ENCODE data around the gene ANKMY2. TPM values are rescaled to one million over a fixed set of nuclear protein-coding genes. Genes with fewer than 3 reads are reported as not detected.
"Not testable (repeated sequence)": the region's sequence is repeated elsewhere in the genome, so short reads cannot be mapped to it uniquely, and the experiment has no call there.

Gene ANKMY2
- total RNA-seq, 1 experiment from 2014 or later, result 39.2 TPM

DNA sequence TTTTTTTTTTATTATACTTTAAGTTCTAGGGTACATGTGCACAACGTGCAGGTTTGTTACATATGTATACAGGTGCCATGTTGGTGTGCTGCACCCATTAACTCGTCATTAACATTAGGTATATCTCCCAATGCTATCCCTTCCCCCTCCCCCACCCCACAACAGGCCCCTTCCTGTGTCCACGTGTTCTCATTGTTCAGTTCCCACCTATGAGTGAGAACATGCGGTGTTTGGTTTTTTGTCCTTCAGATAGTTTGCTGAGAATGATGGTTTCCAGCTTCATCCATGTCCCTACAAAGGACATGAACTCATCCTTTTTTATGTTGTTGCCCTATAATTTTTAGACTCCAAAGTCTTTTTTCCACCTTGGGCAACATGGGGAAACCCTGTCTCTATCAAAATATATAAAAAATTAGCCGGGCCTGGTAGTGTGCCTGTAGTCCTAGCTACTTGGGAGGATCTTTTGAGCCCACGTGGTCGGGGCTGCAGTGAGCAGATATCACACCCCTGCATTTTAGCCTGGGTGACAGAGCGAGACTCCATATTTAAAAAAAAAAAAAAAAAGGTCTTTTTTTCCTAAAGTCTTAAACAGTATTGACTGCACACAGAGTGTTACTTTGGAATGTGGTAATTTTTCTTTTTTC, 14.4 kb upstream of the ANKMY2 start:
- DNase-seq (ENCODE audit: low read depth), result not testable (repeated sequence)

GRCh38 chr7:16657656-16658279, 12.2 kb upstream of the ANKMY2 start:
- DNase-seq (ENCODE audit: low read depth), result peak; percentile 87

- no peak for DNase-seq (ENCODE audit: low read depth)
These were observed 10.6 kb upstream of the ANKMY2 start for GRCh38 chr7:16656141-16656540.

GRCh38 chr7:16655394-16655793, 9.8 kb upstream of the ANKMY2 start:
- DNase-seq (ENCODE audit: low read depth), result no peak

DNA sequence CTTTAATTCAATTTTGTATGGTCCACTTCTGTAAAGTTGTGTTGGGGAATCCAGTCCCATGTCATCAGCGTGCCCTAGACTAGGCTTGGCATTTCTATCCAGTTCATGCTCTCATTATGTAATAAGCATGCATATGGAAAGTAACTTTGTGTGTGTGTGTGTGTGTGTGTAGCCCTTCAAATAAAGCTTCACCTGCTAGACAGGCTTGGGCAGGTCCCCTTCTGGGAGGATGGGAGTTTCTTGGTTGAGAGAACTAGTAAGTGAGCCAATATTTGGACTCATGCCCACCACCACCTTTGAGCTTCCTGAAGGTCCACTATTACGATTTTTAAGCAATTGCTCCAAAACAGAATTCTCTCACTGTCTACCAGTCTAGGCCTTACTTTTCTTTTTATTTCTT, 7.3 kb upstream of the ANKMY2 start:
- no peak for DNase-seq (ENCODE audit: low read depth)

DNA sequence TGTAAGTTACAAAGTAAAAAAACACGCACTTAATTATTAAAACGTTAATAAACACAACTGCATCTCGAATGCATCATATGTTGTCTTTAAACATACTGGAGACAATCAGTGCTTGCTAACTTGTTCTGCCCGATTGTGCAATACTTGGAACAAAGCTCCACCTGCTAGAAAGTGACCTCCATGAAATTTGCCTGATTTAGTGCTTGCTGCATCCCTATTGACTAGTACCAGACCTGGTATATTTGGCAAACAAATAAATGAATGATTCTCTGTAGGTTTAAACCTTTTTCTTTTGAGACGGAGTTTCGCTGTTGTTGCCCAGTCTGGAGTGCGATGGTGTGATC, 6.7 kb upstream of the ANKMY2 start:
- DNase-seq (ENCODE audit: low read depth), result no peak

GRCh38 chr7:16651396-16652239, 6.1 kb upstream of the ANKMY2 start:
- no peak for DNase-seq (ENCODE audit: low read depth)

DNA sequence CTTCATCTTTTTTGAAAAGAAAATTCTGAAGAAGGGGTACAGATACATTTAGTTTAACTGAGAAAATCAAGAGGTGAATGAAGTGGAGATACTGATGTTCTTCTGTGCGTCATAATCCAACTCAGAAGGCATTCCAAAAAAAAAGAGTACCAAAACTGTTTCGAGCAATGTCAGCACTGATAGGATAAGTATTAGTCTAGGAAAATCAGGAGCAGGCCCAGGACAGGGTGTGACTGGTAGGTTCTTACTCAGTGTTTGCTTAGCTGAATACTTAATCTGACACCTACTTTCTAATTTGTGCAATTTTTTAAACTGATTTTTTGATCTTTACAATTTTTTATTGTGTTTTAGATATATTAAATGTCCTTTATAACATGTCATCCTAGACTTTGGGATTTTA, 4.7 kb upstream of the ANKMY2 start:
- no peak for DNase-seq (ENCODE audit: low read depth)

DNA sequence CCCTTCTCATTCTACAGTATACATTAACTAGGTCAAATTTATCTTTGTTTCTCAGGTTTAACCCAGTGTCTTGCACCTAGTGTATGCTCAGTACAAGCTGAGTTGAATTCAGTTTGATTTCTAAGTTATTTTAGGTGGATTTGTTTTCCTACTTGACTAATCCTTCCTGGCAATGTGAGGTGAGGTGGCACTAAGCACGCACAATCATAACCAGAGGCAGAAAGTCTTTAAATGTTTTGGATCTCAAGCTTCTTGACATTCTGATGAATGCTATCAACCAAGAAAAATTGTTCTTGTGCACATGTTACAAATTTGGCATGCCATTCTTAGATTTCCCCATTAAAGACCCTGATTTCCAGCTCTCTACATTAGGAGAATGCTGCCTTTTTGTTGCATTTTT, 3.6 kb upstream of the ANKMY2 start:
- DNase-seq (ENCODE audit: low read depth), result peak; percentile 74

GRCh38 chr7:16648551-16648950, 3.0 kb upstream of the ANKMY2 start:
- peak; percentile 28 for DNase-seq (ENCODE audit: low read depth)

DNA sequence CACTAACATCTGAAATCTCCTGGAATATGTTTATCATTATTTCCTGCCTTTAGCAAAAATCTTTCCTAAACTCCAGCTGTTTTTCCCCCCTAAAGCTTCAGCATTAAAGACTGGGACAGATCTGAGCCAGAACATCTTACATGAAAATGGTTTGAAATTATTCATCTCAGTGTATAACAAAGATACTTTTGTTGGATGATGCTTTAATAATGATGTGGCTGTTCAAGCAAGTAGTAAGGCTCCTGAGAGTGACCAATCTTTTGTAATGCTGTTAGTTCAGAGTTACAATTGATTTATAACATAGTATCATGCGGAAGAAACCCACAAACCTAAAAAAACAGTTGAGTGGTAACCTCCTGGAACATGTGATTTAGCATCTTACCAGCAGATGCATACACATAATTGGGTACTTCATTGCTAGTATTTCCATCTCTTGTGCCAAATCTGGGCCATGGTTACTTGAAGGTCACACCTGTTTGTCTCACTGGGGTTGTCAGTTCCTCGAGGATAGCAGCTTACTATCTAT, 1.9 kb upstream of the ANKMY2 start:
- peak; percentile 35 for DNase-seq (ENCODE audit: low read depth)

GRCh38 chr7:16646472-16647072, 1.0 kb upstream of the ANKMY2 start:
- DNase-seq (ENCODE audit: low read depth), result peak; percentile 35

DNA sequence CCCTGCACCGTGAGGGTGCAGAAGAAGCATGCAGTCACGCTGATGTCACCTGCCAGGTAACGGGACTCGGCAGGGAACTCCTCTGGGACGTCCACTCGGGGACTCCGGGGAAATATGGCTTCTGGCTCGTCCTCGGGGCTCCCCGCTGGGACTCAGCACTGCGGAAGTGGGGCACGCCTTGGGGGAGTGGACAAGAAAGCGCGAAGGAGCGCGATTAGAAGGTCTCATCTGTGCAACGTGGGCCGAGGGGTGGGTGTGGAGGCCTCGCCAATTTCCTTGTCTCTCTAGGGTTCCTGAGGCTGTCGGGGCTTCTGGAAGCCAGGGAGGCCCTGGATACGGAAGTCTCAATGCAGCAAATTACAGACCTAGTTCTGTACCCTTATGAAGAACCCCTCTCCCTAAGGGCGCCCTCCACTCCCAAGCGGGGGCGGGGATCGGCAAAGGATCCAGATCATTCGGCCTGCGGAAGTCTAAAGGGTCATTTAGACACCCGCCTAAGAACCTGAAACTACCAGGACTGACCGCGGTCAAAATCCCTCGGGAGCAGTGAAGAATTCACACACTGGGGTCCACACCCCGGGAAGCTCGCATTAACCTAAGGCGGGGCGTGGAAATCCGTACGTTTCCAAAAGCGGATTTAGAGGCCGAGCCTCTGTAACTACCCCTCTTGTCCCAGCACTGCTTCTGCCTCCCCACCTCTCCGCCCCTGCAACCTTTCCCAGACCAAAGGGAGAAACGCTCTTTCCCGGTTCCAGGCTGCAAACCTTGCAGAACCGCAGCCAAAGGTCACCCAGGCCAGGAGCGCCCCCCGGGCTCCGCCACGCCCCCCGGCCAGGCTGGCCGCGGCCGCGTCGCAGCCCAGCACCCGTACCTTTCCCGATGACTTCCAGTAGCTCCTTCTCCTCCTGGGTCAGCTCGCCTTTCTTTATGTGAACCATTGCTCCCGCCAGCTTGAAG, 640 bp downstream of the ANKMY2 start:
- DNase-seq (ENCODE audit: low read depth), result peak; percentile 76

GRCh38 chr7:16644157-16644556, 1.4 kb downstream of the ANKMY2 start:
- no peak for DNase-seq (ENCODE audit: low read depth)

- no peak for DNase-seq (ENCODE audit: low read depth)
These were observed 7.0 kb downstream of the ANKMY2 start for GRCh38 chr7:16638282-16639280.

DNA sequence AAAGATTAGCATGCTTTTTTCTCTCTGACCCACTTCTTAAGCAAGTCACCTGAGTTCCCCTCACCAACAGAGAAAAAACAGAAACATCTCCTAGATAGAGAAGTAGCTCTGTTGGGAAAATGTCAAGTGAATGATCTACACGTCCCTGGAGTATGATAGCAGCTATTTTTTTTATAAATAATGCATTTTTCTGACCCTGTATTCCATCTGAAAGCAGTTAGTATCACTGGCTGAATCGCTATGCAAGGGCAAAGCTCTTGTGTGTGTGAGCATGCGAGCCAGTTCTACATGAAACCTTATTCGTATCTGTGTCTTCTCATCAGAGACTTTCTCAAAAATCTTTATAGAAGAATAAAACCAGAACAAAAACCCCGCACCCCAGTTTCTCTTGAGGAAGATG, 8.2 kb downstream of the ANKMY2 start:
- DNase-seq (ENCODE audit: low read depth), result no peak

GRCh38 chr7:16636555-16637101, 8.9 kb downstream of the ANKMY2 start:
- peak; percentile 53 for DNase-seq (ENCODE audit: low read depth)

DNA sequence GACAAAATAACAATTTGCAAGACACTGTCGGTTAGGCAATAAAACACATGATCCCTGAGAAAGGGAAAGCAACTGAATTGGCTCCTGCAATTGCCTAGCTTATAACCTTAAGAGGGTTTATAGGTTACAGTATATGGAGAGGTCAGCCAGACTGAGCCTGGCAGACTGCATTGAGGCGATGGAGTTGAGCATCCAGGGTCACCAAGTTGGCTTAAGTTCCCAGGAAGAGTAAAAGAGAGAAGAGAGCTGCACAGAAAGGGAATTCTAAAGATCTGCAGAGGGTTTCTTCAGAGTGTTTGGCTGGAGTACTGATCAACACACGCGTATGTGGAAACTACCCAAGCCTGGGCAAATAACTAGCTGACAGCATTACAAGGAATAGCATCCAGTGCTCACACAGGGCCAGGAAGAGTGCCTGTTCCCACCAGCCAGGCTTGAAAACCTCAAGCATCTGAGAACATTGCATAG, 11.2 kb downstream of the ANKMY2 start:
- no peak for DNase-seq (ENCODE audit: low read depth)

DNA sequence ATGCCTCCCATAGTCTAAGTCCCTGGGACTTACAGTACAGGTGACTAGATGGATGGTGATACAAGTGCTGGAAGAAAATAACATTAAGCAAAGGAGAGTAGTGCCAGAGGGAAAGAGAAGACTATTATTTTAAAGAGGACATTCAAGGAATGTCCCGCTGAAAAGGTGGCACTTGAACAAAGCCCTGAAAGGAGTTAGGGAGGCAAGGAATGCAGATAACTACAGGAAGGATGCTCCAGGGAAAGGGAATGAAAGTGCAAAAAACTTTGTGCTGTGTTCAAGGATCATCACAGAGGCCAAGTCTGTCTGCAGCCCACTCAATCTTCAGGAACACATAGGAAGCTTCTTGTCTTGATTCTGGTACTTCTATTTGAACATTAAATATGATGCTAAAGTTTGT, 14.9 kb downstream of the ANKMY2 start:
- DNase-seq (ENCODE audit: low read depth), result no peak

Measured in M059J (cell line).